ENCODE data around the gene SPATA9. TPM values are rescaled to one million over a fixed set of nuclear protein-coding genes. Genes with fewer than 3 reads are reported as not detected.
A peak's percentile ranks its signal among the peaks of the same experiment; 100 is the strongest.

Gene SPATA9
- total and polyA plus RNA-seq, 9 of the 15 experiments (the other 6 are each of a cell fraction or from before 2014, with no cell fraction given), result 0.16 to 5.5 (median 0.39) TPM; not detected in 3

- intact Hi-C loops (cut with micrococcal nuclease), result loop anchor here (10.0 kb wide), 2 partner anchors 172 to 208 kb away; partner anchors contain the start of genes ARSK and SKIC3
- no peak for ATAC-seq
- H3K27ac ChIP-seq (ENCODE audit: extremely low read depth, low read depth, low read length), result peak overlapping the region; percentile 85
- peak overlapping the region; percentile 69 for H2AFZ ChIP-seq (ENCODE audit: low read depth, low read length)
- WGBS (ENCODE audit: insufficient coverage, low coverage, missing lambda C conversion rate), result 14% methylated on average over 5 of the region's 5 CpGs
- H3K4me3 ChIP-seq, result no peak overlapping the region
- in situ Hi-C loops (cut with MboI), result loop anchor here (5.0 kb wide), 1 partner anchor 60 kb away; no protein-coding TSS in a partner anchor
- H3K27me3 ChIP-seq (ENCODE audit: control insufficient read depth in 2 of 2, insufficient read depth in 2 of 2, low read length in 2 of 2), result no peaks in the 10 kb centered on the region; a peak in 1 of 5 replicates
- H4K20me1 ChIP-seq (replicated peaks; ENCODE audit: control insufficient read depth, insufficient read depth, low read length), result no peaks in the 10 kb centered on the region
- peak overlapping the region; percentile 61 to 92; a peak in 3 of 4 replicates for H3K9ac ChIP-seq (ENCODE audit: insufficient read depth in 1 of 2, low read depth in 2 of 2, low read length in 2 of 2)
- peaks cover 28% of the 10 kb centered on the region for H3K79me2 ChIP-seq (ENCODE audit: control insufficient read depth, insufficient read depth, low read length)
- H3K36me3 ChIP-seq (ENCODE audit: control insufficient read depth, insufficient read depth, low read length), result 0 out of 3 replicates have a peak, but pooled peaks cover under 1% of the 10 kb centered on the region
- peaks cover 34 to 54% of the 10 kb centered on the region in 2 experiments for H3K4me1 ChIP-seq (replicated peaks in 1 of 2; ENCODE audit: control insufficient read depth in 2 of 2, insufficient read depth in 2 of 2, low read length in 2 of 2)
- POLR2A ChIA-PET, result interaction anchor here (0.6 to 6.1 kb wide), 9 partner anchors 8 to 833 kb away, joined by 3 to 41 read pairs (median 6); partner anchors contain the start of gene RFESD
- FAIRE-seq, result no peak
- peak overlapping the region; percentile 57 for H3K4me2 ChIP-seq (ENCODE audit: insufficient read depth, low read length)
- DNase-seq (ENCODE audit: extremely low read depth in 1 of 4, low spot score in 3 of 4), result no peak
- H3K9me3 ChIP-seq (replicated peaks; ENCODE audit: control insufficient read depth, insufficient read depth, low read depth, low read length), result no peaks in the 10 kb centered on the region
- CTCF ChIA-PET (ENCODE audit: low intra/inter-chr PET ratio), result no interaction called here
- H3K9me1 ChIP-seq (ENCODE audit: control insufficient read depth, insufficient read depth, low read length), result no peaks in the 10 kb centered on the region
- no TSS peak for BruUV-seq (replicated peaks)
- TF ChIP-seq ZNF764 (CRISPR knock-in tag; IDR thresholded peaks at IDR 0.05; ENCODE audit: low read depth), result no peak
- no peak for TF ChIP-seq TAF15 (IDR thresholded peaks at IDR 0.05; ENCODE audit: low read depth, low read length)
- TF ChIP-seq MECOM (CRISPR knock-in tag; IDR thresholded peaks at IDR 0.05), result peak; percentile 32; the same call in 1 of the 2 replicates
- TF ChIP-seq RBBP5 (IDR thresholded peaks at IDR 0.05; ENCODE audit: borderline replicate concordance, insufficient read depth, low read length, poor library complexity, severe bottlenecking), result peak; percentile 23
- no peak for TF ChIP-seq ZNF217 (CRISPR knock-in tag; IDR thresholded peaks at IDR 0.05)
- peak; percentile 24; the same call in 1 of the 2 replicates for TF ChIP-seq C11orf30 (IDR thresholded peaks at IDR 0.05; ENCODE audit: low read depth)
- no peak for TF ChIP-seq PREB (CRISPR knock-in tag; IDR thresholded peaks at IDR 0.05)
- TF ChIP-seq GATAD2A (IDR thresholded peaks at IDR 0.05), result no peak
- no peak for TF ChIP-seq CREB3L1 (IDR thresholded peaks at IDR 0.05; ENCODE audit: borderline replicate concordance, low read depth)
- TF ChIP-seq PHF21A (IDR thresholded peaks at IDR 0.05; ENCODE audit: borderline replicate concordance, low read depth), result no peak
- TF ChIP-seq HSF4 (CRISPR knock-in tag; IDR thresholded peaks at IDR 0.05; ENCODE audit: borderline replicate concordance), result no peak
- no peak for TF ChIP-seq PTRF (tag; IDR thresholded peaks at IDR 0.05)
- TF ChIP-seq, protein P1, sequence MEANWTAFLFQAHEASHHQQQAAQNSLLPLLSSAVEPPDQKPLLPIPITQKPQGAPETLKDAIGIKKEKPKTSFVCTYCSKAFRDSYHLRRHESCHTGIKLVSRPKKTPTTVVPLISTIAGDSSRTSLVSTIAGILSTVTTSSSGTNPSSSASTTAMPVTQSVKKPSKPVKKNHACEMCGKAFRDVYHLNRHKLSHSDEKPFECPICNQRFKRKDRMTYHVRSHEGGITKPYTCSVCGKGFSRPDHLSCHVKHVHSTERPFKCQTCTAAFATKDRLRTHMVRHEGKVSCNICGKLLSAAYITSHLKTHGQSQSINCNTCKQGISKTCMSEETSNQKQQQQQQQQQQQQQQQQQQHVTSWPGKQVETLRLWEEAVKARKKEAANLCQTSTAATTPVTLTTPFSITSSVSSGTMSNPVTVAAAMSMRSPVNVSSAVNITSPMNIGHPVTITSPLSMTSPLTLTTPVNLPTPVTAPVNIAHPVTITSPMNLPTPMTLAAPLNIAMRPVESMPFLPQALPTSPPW (CRISPR knock-in tag; IDR thresholded peaks at IDR 0.05), result peak; percentile 9; the same call in 1 of the 2 replicates
- TF ChIP-seq MYBL2 (IDR thresholded peaks at IDR 0.05; ENCODE audit: low read depth), result no peak
- no peak for TF ChIP-seq MYBL2 (CRISPR knock-in tag; IDR thresholded peaks at IDR 0.05; ENCODE audit: borderline replicate concordance)
- TF ChIP-seq ZKSCAN8 (CRISPR knock-in tag; IDR thresholded peaks at IDR 0.05), result 0 out of 2 replicates have a peak, but pooled peaks have one; percentile 34
- TF ChIP-seq BRD4 (IDR thresholded peaks at IDR 0.05), result no peak
Observed at GRCh38 chr5:95726811-95727763, 44.3 kb upstream of the SPATA9 start.
